K562 (cell line): ENCODE data around the gene P4HB. TPM values are rescaled to one million over a fixed set of nuclear protein-coding genes. Genes with fewer than 3 reads are reported as not detected.

ENCODE experiments used
- CXXC5 ChIP-seq: fragments of 250-450 bp; sonication (Bioruptor Pico); IDR thresholded peaks from 2 replicates; pipeline ENCODE4 v1.8.0; 2022; ENCODE audit warnings: inconsistent platforms, mild to moderate bottlenecking, moderate library complexity
- ETV1 ChIP-seq: fragments of 450-650 bp; conservative IDR thresholded peaks from 2 replicates; pipeline ENCODE4 v1.6.1; 2016; ENCODE audit warnings: missing genetic modification characterization, control low read depth, low read depth, missing compliant biosample characterization
- HCFC1 ChIP-seq: IDR thresholded peaks from 2 replicates; pipeline ENCODE4 v1.6.1; 2012; ENCODE audit warnings: low read depth, low read length, improper control_type of control experiment
- JUN ChIP-seq, 2 experiments: sonication (generic) in 1 of 2; formaldehyde crosslinking in 1 of 2; IDR thresholded peaks; 2 replicates each; pipeline versions ENCODE4 v1.6.1 to v1.8.0; 2012 to 2022; ENCODE audit warnings: borderline replicate concordance in 2 of 2, mild to moderate bottlenecking in 2 of 2, improper control_type of control experiment in 1 of 2, low read depth in 1 of 2, low read length in 1 of 2, missing genetic modification reagents in 1 of 2
- KLF13 ChIP-seq: fragments of 450-650 bp; IDR thresholded peaks from 2 replicates; pipeline ENCODE4 v1.6.1; 2016; ENCODE audit warnings: missing genetic modification characterization, low read depth, mild to moderate bottlenecking, missing compliant biosample characterization, moderate library complexity, borderline replicate concordance
- LARP7 ChIP-seq: fragments of 450-650 bp; IDR thresholded peaks from 2 replicates; pipeline ENCODE4 v1.6.1; 2016
- MBD2 ChIP-seq: sonication (generic); IDR thresholded peaks from 2 replicates; pipeline ENCODE4 v1.6.1; 2016; ENCODE audit warnings: low read depth, borderline replicate concordance
- NFYB ChIP-seq: IDR thresholded peaks from 2 replicates; pipeline ENCODE4 v1.6.1; 2011; ENCODE audit warnings: mild to moderate bottlenecking, moderate library complexity; ENCODE audit not compliant: insufficient read length; ENCODE audit errors: extremely low read depth
- NR2C2 ChIP-seq, 2 experiments: fragments of 200-800 bp in 1 of 2; sonication (Bioruptor generic) in 1 of 2; sonication (generic) in 1 of 2; formaldehyde crosslinking in 1 of 2; IDR thresholded peaks; 2 replicates each; pipeline versions ENCODE4 v1.6.1 to v1.8.0; 2016 to 2022; ENCODE audit warnings: mild to moderate bottlenecking in 1 of 2, missing compliant biosample characterization in 1 of 2, missing genetic modification characterization in 1 of 2, missing genetic modification reagents in 1 of 2
- NR4A1 ChIP-seq, 2 experiments: fragments of 250-450 bp in 1 of 2; fragments of 450-650 bp in 1 of 2; sonication (Bioruptor Pico) in 1 of 2; IDR thresholded peaks; 2 replicates each; pipeline versions ENCODE4 v1.4.0 to v1.6.1; 2016 to 2020; ENCODE audit warnings: mild to moderate bottlenecking in 2 of 2, missing compliant biosample characterization in 1 of 2, missing genetic modification characterization in 1 of 2, moderate library complexity in 1 of 2
- NRF1 ChIP-seq, 2 experiments: fragments of 450-650 bp; IDR thresholded peaks in 1 of 2; conservative IDR thresholded peaks in 1 of 2; 2 replicates each; pipeline ENCODE4 v1.6.1; 2014; ENCODE audit warnings: mild to moderate bottlenecking in 2 of 2
- POLR2B ChIP-seq: fragments of 450-650 bp; IDR thresholded peaks from 2 replicates; pipeline ENCODE4 v1.6.1; 2018; ENCODE audit warnings: low read depth; ENCODE audit not compliant: partially characterized antibody
- RB1 ChIP-seq: fragments of 450-650 bp; IDR thresholded peaks from 2 replicates; pipeline ENCODE4 v1.6.1; 2017; ENCODE audit warnings: low read depth, mild to moderate bottlenecking
- YY1 ChIP-seq, 3 experiments: IDR thresholded peaks; 2 replicates each; pipeline ENCODE4 v1.6.1; 2011; ENCODE audit warnings: low read length in 2 of 3, mild to moderate bottlenecking in 2 of 3, moderate library complexity in 2 of 3, borderline replicate concordance in 1 of 3, control low read depth in 1 of 3, low read depth in 1 of 3; ENCODE audit not compliant: insufficient read depth in 3 of 3, insufficient replicate concordance in 2 of 3, control insufficient read depth in 1 of 3, insufficient read length in 1 of 3; ENCODE audit errors: extremely low read depth in 1 of 3
- ZNF347 ChIP-seq: fragments of 450-650 bp; formaldehyde crosslinking; IDR thresholded peaks from 2 replicates; pipeline ENCODE4 v1.4.0; 2020; ENCODE audit warnings: low read depth, mild to moderate bottlenecking, moderate library complexity
- polyA plus RNA-seq, 8 experiments: library from polyadenylated mRNA; depleted of rRNA in 4 of 8; stranded (reverse) in 5 of 8; unstranded in 3 of 8; fragments of >200 nt; fragmentation: Nextera tagmentation in 2 of 8; fragmentation: Illumina TruSeq in 1 of 8; extraction: Ambion mirVana in 2 of 8; extraction: Trizol in 1 of 8; gene quantifications; 2 replicates each; pipeline versions ENCODE4 v1.2.1 to v1.2.3, GENCODE V29; 2011 to 2014; ENCODE audit warnings: inconsistent platforms in 1 of 8, missing spikeins in 1 of 8
- total RNA-seq, 7 experiments: library from RNA; depleted of rRNA in 6 of 7; stranded (reverse); fragments of >200 nt in 6 of 7; fragmentation: Illumina TruSeq in 2 of 7; extraction: Trizol in 2 of 7; gene quantifications; 2 replicates each; pipeline versions ENCODE4 v1.2.1 to v1.2.3, GENCODE V29; 2011 to 2021; ENCODE audit warnings: low replicate concordance in 1 of 7
- TF ChIP-seq, protein P1 (sequence below): fragments of 250-450 bp; sonication (Bioruptor Pico); IDR thresholded peaks from 2 replicates; pipeline ENCODE4 v1.5.0; 2021
- TF ChIP-seq, protein P2 (sequence below): fragments of 450-650 bp; IDR thresholded peaks from 2 replicates; pipeline ENCODE4 v1.6.1; 2017; ENCODE audit warnings: mild to moderate bottlenecking, moderate library complexity
- TF ChIP-seq, protein P3 (sequence below): fragments of 450-650 bp; formaldehyde crosslinking; IDR thresholded peaks from 2 replicates; pipeline ENCODE4 v1.4.0; 2022; ENCODE audit warnings: mild to moderate bottlenecking, moderate library complexity
- TF ChIP-seq, protein P4 (sequence below): fragments of 450-650 bp; formaldehyde crosslinking; IDR thresholded peaks from 2 replicates; pipeline ENCODE4 v1.4.0; 2022; ENCODE audit warnings: missing genetic modification characterization
- TF ChIP-seq, protein P5 (sequence below): sonication (generic); formaldehyde crosslinking; IDR thresholded peaks from 2 replicates; pipeline ENCODE4 v1.9.0; 2022; ENCODE audit warnings: mild to moderate bottlenecking, missing genetic modification reagents

P4HB gene
- total and polyA plus RNA-seq, 9 of the 15 experiments (the other 6 are each of a cell fraction or from before 2014, with no cell fraction given), result 4.4 to 645 (median 325) TPM

DNA sequence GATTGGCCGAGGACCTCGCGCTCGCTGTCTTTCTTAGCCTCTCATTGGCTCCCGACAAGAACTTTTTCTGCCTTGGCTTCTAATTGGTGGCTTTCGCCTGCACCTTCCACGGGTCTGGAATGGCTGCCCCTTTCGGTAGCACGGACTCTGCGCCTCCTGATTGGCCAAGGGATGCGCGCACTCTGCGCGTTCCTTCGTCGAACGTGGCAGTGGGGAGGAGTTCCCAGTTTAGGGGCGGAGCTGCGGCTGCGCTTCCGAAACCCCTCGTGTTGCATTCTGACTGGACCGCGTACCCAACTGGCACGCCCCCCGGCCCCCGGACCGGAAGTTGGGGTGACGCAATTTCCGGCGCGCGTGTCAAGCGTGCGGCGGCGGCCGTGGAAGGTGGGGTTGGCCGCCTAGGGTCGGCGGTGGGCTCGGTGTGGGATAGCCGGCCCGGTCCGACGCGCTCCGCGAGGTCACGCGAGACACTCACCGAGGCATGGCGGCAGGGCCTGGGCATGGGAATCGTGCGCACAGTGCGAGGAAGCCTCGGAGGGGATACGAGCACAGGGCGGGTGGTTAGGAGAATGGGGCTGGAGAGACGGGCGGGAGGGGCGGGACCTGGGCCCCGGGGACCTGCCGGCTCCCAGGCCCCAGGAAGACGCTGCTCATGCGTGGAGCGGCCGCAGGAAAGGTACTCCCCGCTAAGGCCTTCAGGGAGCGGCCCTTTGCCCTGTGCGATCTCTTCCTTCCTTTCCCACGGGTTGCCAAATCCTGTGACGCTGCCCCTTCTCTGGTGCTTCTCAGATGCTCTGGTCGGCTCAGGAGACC, 627 bp upstream of the P4HB start (continued):
- TF ChIP-seq, protein P1, sequence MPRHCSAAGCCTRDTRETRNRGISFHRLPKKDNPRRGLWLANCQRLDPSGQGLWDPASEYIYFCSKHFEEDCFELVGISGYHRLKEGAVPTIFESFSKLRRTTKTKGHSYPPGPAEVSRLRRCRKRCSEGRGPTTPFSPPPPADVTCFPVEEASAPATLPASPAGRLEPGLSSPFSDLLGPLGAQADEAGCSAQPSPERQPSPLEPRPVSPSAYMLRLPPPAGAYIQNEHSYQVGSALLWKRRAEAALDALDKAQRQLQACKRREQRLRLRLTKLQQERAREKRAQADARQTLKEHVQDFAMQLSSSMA (CRISPR knock-in tag), result no peak
- TF ChIP-seq ETV1 (tag) (no peak; the same call in none of the 2 replicates), CXXC5 (peak; percentile 99), KLF13 (tag) (no peak; the same call in 1 of the 2 replicates), YY1 (IDR thresholded peaks at IDR 0.05; ENCODE audit: borderline replicate concordance in 1 of 3, control insufficient read depth in 1 of 3, extremely low read depth in 1 of 3, insufficient read depth in 3 of 3, insufficient read length in 1 of 3, insufficient replicate concordance in 2 of 3, low read depth in 1 of 3, low read length in 2 of 3) (peak; percentile 5 to 82 (median 60)), NRF1 (conservative IDR thresholded peaks at IDR 0.05 in 1 of 2, IDR thresholded peaks at IDR 0.05 in 1 of 2) (peak; percentile 97 to 98), LARP7 (no peak), HCFC1 (peak; percentile 52), MBD2 (peak; percentile 100), NR2C2 (CRISPR knock-in tag; IDR thresholded peaks at IDR 0.05) (no peak), NR2C2 (tag; IDR thresholded peaks at IDR 0.05) (peak; percentile 93), ZNF347 (CRISPR knock-in tag) (peak; percentile 79; the same call in 1 of the 2 replicates), JUN (IDR thresholded peaks at IDR 0.05; ENCODE audit: borderline replicate concordance, low read depth, low read length) (peak; percentile 84), JUN (CRISPR knock-in tag; IDR thresholded peaks at IDR 0.05; ENCODE audit: borderline replicate concordance) (peak; percentile 55; the same call in 1 of the 2 replicates), NR4A1 (CRISPR knock-in tag; IDR thresholded peaks at IDR 0.05) (peak; percentile 95; the same call in 1 of the 2 replicates), NR4A1 (tag; IDR thresholded peaks at IDR 0.05) (peak; percentile 98), RB1 (peak; percentile 88; the same call in 1 of the 2 replicates), POLR2B (peak; percentile 91), NFYB (peak; percentile 98)
- TF ChIP-seq, protein P2, sequence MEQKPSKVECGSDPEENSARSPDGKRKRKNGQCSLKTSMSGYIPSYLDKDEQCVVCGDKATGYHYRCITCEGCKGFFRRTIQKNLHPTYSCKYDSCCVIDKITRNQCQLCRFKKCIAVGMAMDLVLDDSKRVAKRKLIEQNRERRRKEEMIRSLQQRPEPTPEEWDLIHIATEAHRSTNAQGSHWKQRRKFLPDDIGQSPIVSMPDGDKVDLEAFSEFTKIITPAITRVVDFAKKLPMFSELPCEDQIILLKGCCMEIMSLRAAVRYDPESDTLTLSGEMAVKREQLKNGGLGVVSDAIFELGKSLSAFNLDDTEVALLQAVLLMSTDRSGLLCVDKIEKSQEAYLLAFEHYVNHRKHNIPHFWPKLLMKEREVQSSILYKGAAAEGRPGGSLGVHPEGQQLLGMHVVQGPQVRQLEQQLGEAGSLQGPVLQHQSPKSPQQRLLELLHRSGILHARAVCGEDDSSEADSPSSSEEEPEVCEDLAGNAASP, result no peak
- TF ChIP-seq, protein P3, sequence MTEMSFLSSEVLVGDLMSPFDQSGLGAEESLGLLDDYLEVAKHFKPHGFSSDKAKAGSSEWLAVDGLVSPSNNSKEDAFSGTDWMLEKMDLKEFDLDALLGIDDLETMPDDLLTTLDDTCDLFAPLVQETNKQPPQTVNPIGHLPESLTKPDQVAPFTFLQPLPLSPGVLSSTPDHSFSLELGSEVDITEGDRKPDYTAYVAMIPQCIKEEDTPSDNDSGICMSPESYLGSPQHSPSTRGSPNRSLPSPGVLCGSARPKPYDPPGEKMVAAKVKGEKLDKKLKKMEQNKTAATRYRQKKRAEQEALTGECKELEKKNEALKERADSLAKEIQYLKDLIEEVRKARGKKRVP, result peak; percentile 83
- TF ChIP-seq, protein P4, sequence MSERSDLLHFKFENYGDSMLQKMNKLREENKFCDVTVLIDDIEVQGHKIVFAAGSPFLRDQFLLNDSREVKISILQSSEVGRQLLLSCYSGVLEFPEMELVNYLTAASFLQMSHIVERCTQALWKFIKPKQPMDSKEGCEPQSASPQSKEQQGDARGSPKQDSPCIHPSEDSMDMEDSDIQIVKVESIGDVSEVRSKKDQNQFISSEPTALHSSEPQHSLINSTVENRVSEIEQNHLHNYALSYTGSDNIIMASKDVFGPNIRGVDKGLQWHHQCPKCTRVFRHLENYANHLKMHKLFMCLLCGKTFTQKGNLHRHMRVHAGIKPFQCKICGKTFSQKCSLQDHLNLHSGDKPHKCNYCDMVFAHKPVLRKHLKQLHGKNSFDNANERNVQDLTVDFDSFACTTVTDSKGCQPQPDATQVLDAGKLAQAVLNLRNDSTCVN (CRISPR knock-in tag), result peak; percentile 95
- TF ChIP-seq, protein P5, sequence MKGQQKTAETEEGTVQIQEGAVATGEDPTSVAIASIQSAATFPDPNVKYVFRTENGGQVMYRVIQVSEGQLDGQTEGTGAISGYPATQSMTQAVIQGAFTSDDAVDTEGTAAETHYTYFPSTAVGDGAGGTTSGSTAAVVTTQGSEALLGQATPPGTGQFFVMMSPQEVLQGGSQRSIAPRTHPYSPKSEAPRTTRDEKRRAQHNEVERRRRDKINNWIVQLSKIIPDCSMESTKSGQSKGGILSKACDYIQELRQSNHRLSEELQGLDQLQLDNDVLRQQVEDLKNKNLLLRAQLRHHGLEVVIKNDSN (CRISPR knock-in tag), result peak; percentile 65
